Posterior vena cava (tissue), 2 donors: Measurements from ENCODE around the gene DCDC2. TPM values are rescaled to one million over a fixed set of nuclear protein-coding genes. Genes with fewer than 3 reads are reported as not detected.
"Not testable (repeated sequence)": the region's sequence is repeated elsewhere in the genome, so short reads cannot be mapped to it uniquely, and the experiment has no call there.

Experiments
- DNase-seq: peaks from one replicate; pipeline ENCODE4 v3.0.0-alpha.2; 2020; ENCODE audit warnings: low spot score
- intact Hi-C, 2 donors: fragments of 100-400 bp; cut with DNase I; formaldehyde crosslinking; loops; one replicate each; pipeline versions ENCODE4 v1.14.1 to v1.14.2; 2022 to 2023
- total RNA-seq, 2 donors: library from RNA; stranded (reverse); fragmentation: NEBNext Ultra II Directional; extraction: Animal tissue kit (Norgen Biotek cat#: 25700); gene quantifications; one replicate each; pipeline ENCODE4 v1.2.1, GENCODE V29; 2021
- donor health status: DM: yes; HTN: yes; CAD: no.
- donor health status: DM: yes; HTN: yes; CAD: no.

Gene DCDC2
- total RNA-seq, 2 donors from 2014 or later = not detected

- DNase-seq = no peak
- intact Hi-C loops = no loop called here
These were observed 25.5 kb downstream of the DCDC2 start for GRCh38 chr6:24332317-24332716.

GRCh38 chr6:24330137-24330732 is 27.6 kb downstream of the DCDC2 start:
- no peak for DNase-seq
- intact Hi-C loops = no loop called here

DNA sequence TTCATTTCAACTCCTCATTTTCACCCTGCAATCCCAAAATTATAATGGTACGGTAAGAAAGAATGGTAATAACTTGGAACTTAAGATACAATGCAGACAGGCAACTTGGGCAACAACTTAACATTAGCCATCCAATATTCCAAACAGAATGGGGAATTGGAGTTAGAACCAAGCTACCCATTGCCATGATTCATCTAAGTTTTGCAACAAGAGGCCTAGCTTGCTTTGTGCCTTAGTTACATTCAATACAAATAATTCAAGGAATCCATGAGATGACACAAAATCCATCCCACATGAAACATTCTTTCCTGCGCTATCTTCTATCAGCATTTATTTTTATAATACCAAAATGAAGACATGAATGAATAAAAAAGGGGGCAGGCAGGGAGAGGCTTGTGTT is 28.4 kb downstream of the DCDC2 start:
- intact Hi-C loops = no loop called here
- no peak for DNase-seq

DNA sequence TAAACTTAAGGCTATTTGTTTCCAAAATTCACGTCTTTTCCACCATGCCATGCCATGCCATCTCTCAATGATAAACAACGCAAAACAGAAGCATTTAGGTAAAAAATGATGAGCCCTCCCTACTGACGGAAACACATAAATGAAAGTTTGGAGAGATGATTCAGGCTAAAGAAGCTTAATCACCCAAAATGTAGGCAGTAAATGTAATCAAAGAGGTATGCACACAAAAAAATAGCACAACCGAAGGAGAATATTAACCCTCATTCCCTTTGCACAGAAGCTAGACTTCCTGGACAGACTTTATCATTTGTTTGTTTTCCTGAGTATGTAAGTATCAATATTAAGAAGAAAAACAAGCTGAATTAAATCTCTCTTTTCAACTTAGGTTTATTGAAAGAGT is 28.8 kb downstream of the DCDC2 start:
- DNase-seq = no peak
- intact Hi-C loops = no loop called here

DNA sequence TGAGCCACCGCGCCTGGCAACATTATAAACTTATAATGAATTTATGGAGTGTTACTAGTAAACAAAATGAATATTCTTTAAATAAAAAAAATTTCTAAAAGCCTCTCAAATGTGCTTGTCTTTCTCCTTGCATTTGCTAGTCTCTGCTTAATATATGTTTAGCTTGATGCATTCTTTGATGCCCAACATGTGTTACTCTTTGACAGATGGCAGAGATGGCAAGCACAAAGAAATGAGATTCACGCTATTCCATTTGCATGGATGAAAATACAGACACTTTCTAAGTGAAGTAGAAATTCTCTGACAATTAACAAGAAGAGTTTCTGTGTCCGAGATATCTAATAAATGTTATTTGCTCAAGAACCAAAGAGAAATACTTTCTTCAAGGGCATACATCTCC is 30.1 kb downstream of the DCDC2 start:
- intact Hi-C loops = no loop called here
- no peak for DNase-seq

DNA sequence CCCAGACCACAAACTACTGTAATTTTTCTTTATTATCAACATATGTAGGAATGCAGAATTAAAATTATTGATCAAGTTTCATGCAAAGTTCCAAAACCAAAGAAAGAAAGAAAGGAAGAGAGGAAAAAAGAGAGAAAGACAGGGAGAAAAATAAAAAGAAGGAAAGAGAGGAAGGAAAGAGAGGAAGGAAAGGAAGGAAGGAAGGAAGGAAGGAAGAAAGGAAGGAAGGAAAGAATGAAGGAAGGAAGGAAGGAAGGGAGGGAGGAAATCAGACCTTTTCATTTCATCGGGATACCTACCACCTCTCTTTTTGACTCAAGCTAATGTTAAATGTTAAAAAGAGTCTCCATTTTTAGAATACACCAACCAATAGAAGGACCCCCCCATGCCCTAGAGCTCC is 31.9 kb downstream of the DCDC2 start:
- intact Hi-C loops = no loop called here
- no peak for DNase-seq

DNA sequence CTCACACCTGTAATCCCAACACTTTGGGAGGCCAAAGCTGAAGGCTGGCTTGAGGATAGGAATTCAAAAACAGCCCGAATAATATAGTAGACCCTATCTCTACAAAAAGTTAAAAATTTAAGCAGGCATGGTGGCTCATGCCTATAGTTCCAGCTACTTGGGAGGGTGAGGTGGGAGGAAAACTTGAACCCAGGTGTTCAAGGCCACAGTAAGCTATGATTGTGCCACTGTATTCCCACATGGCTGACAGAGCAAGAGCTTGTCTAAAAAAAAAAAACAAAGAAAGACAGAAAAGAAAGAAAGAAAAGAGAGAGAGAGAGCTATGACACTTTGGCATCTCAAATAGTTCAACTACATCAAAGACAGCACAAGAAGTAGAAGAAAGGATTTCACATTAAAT is 33.2 kb downstream of the DCDC2 start:
- no peak for DNase-seq
- intact Hi-C loops = no loop called here

- intact Hi-C loops = no loop called here
- no peak for DNase-seq
These were observed 34.1 kb downstream of the DCDC2 start for GRCh38 chr6:24323632-24324337.

- no peak for DNase-seq
- intact Hi-C loops = no loop called here
These were observed 34.9 kb downstream of the DCDC2 start for GRCh38 chr6:24322924-24323323.

DNA sequence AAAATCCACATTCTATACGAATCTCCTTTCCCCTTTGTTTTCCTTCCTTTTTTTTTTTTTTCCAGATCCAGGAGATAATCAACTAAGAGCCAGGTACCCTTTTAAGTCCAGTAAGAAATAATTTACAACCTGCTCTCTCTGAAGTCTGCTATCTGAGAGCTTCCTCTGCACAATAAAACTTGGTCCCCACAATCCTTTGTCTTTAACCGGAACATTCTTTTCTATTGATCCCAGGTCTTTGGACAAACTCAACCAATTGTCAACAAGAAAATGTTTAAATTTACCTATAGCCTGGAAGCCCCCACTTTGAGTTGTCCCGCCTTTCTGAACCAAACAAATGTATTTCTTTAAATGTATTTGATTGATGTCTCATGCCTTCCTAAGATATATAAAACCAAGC is 35.4 kb downstream of the DCDC2 start:
- intact Hi-C loops, DNase-seq: not testable (repeated sequence)

DNA sequence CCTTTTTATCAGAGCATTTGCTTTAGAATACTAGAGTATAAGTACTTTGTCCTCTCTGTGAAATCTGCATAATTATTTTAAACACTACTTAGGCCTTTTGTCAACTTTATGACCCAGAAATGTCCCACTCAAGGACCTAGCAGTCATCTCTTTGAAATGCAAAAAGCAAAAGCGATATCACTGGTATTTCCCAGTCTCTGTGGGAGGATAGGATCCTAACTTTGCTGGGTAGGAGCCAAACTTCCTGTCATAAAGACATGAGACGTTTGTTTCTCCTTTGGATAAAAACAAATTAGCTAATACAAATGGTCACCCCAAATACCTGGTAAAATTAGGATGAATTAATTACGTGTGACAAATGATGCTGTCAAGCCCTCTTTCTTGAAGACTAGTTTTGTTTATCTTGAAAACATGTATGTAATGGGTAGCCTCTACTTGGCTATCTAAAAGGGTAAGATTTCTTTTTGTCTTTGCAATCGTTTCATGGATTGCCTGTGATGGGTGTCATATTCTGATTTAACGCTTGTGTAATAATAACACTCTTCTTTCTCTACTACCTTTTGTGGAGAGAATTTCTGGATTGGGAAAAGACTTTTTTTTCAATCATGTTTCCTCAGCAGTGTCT is 36.2 kb downstream of the DCDC2 start:
- DNase-seq = no peak
- intact Hi-C loops = no loop called here

GRCh38 chr6:24313251-24314141 is 44.4 kb downstream of the DCDC2 start:
- intact Hi-C loops = no loop called here

DNA sequence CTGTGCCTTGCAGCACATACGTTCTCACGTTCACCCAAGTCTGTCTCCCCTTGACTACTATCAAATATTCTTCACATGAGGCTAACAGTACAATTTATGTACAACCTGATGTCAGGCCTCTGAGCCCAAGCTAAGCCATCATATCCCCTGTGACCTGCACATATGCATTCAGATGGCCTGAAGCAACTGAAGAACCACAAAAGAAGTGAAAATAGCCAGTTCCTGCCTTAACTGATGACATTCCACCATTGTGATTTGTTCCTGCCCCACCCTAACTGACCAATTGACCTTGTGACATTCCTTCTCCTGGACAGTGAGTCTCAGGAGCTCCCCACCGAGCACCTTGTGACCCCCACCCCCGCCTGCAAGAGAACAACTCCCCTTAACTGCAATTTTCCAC is 46.1 kb downstream of the DCDC2 start:
- intact Hi-C loops, DNase-seq: not testable (repeated sequence)

More at GRCh38 chr6:24313251-24314141, 44.4 kb downstream of the DCDC2 start:
- DNase-seq = no peak

GRCh38 chr6:24307881-24308280 is 50.0 kb downstream of the DCDC2 start:
- DNase-seq = no peak
- intact Hi-C loops = no loop called here

DNA sequence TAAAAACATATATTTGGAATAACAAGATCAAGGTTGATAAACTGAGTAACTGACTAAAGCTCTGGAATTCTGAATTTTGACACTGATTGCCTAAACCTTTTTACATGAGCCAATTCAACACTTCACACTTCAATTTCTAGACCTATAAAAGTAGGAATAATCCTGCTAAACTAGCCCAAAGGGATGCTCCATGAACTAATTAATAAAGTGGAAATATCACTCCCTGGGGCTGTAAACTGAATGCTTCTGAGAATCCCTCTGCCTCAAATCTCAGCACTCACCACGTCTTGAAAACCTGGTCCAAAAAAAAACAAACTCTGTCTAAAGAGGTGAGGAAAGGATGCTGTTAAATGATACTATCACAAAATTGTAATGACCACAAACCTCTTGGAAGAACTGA is 50.9 kb downstream of the DCDC2 start:
- intact Hi-C loops = no loop called here

GRCh38 chr6:24306038-24306437 is 51.8 kb downstream of the DCDC2 start:
- intact Hi-C loops = no loop called here
- no peak for DNase-seq

More for the DNA sequence above, 50.9 kb downstream of the DCDC2 start:
- no peak for DNase-seq

GRCh38 chr6:24296944-24297343 is 60.9 kb downstream of the DCDC2 start:
- intact Hi-C loops = no loop called here
- no peak for DNase-seq

GRCh38 chr6:24293852-24294251 is 64.0 kb downstream of the DCDC2 start:
- DNase-seq, intact Hi-C loops: not testable (repeated sequence)

DNA sequence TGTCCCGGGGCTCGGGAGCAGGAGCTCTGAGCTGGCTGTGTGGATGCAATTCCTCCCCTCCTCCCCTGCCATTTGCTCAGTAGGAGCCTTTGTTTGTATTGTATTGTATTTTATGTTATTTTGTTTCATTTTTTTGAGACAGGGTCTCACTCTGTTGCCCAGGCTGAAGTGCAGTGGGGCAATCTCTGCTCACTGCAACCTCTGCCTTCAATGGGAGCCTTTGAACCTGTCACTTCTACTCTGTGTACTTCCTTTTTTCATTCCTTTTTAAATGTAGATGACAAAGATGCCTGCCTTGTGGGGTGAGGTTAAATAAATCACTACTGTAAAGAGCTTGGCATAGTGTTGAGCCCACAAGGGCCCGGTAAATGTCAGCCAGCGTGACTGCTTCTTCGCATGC is 70.6 kb downstream of the DCDC2 start:
- intact Hi-C loops = loop anchor here in 1 of 2 donors (10.0 kb wide), 1 partner anchor 1268 kb away; no protein-coding TSS in a partner anchor
- no peak for DNase-seq

GRCh38 chr6:24284006-24284405 is 73.9 kb downstream of the DCDC2 start:
- intact Hi-C loops = loop anchor here in 1 of 2 donors (10.0 kb wide), 1 partner anchor 1271 kb away; no protein-coding TSS in a partner anchor

More at GRCh38 chr6:24284006-24284405, 73.9 kb downstream of the DCDC2 start:
- no peak for DNase-seq
